Measurements from ENCODE around the gene AKAP11. TPM values are rescaled to one million over a fixed set of nuclear protein-coding genes. Genes with fewer than 3 reads are reported as not detected.

Gene AKAP11
- total and polyA plus RNA-seq, 2 of the 4 experiments (the other 2 are of a cell fraction): 8.0 to 19.7 TPM

DNA sequence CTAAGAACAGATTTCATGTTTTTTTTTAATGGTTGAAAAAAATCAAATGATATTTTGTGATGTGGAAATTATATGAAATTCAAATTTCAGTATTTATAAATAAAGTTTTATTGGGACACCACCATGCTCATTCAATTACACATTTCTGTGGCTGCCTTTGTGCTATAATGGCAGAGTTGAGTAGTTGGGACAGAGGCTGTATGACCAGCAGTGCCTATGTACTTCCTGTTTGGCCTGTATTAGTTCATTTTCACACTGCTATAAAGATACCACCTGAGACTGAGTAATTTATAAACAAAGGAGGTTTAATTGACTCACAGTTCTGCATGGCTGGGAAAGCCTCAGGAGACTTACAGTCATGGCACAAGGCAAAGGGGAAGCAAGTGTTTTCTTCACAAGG lies 33.6 kb downstream of the AKAP11 start:
- Histone ChIP-seq H3K4me2 (ENCODE audit: low read depth, low read length) (no peak overlapping the region), H3K4me3 (ENCODE audit: insufficient read depth, low read depth, low read length) (no peak overlapping the region), H4K8ac (ENCODE audit: low read depth in 2 of 2, low read length in 2 of 2) (no peak overlapping the region), H3K36me3 (ENCODE audit: control insufficient read depth, insufficient read depth, low read length) (peaks cover 21% of the 10 kb centered on the region), H3K56ac (ENCODE audit: extremely low read depth, insufficient read depth, low read length) (no peak overlapping the region), H3K4ac (ENCODE audit: low read depth, low read length) (no peak overlapping the region), H2AK9ac (replicated peaks; ENCODE audit: low read depth, low read length, poor library complexity) (no peak overlapping the region), H4K91ac (ENCODE audit: insufficient read depth, low read depth, low read length) (no peak overlapping the region), H3K18ac (ENCODE audit: low read depth, low read length) (no peak overlapping the region), H3K23ac (ENCODE audit: low read depth, low read length) (no peak overlapping the region), H3K9me1 (ENCODE audit: insufficient read depth, low read length) (peaks cover 3% of the 10 kb centered on the region; the same call in 1 of the 2 replicates), H3K9me3 (ENCODE audit: control insufficient read depth, insufficient read depth, low read length) (no peaks in the 10 kb centered on the region), H3K9ac (ENCODE audit: low read depth, low read length) (no peak overlapping the region), H2AK5ac (ENCODE audit: low read depth, low read length) (no peak overlapping the region), H2BK15ac (ENCODE audit: low read depth, low read length) (no peak overlapping the region), H2BK120ac (ENCODE audit: low read depth, low read length) (no peak overlapping the region), H2BK5ac (ENCODE audit: low read depth, low read length, poor library complexity, severe bottlenecking) (no peak overlapping the region), H4K5ac (ENCODE audit: low read depth, low read length) (no peak overlapping the region), H3K14ac (replicated peaks; ENCODE audit: low read depth, low read length) (no peak overlapping the region), H2BK20ac (ENCODE audit: low read depth, low read length) (no peak overlapping the region), H2AFZ (replicated peaks; ENCODE audit: low read length, poor library complexity) (no peak overlapping the region), H3K27me3 (ENCODE audit: control insufficient read depth, insufficient read depth, low read length) (no peaks in the 10 kb centered on the region), H3K79me1 (ENCODE audit: low read depth in 1 of 2, low read length in 2 of 2) (peaks cover 0 to 3% of the 10 kb centered on the region in 2 experiments; a peak in 1 of 4 replicates), H3K27ac (ENCODE audit: insufficient read depth, low read length) (no peak overlapping the region), H4K20me1 (ENCODE audit: insufficient read depth, low read length) (no peaks in the 10 kb centered on the region), H3K4me1 (ENCODE audit: control insufficient read depth, insufficient read depth, low read length) (no peaks in the 10 kb centered on the region)
- POLR2A ChIA-PET (ENCODE audit: unreplicated experiment): no interaction called here
- TF ChIP-seq BHLHE40 (IDR thresholded peaks at IDR 0.05; ENCODE audit: low read depth, low read length): no peak
- no peak for TF ChIP-seq FOS (IDR thresholded peaks at IDR 0.05; ENCODE audit: low read depth, low read length)
- TF ChIP-seq MXI1 (IDR thresholded peaks at IDR 0.05; ENCODE audit: borderline replicate concordance, low read depth, low read length): no peak
- TF ChIP-seq, protein P1, sequence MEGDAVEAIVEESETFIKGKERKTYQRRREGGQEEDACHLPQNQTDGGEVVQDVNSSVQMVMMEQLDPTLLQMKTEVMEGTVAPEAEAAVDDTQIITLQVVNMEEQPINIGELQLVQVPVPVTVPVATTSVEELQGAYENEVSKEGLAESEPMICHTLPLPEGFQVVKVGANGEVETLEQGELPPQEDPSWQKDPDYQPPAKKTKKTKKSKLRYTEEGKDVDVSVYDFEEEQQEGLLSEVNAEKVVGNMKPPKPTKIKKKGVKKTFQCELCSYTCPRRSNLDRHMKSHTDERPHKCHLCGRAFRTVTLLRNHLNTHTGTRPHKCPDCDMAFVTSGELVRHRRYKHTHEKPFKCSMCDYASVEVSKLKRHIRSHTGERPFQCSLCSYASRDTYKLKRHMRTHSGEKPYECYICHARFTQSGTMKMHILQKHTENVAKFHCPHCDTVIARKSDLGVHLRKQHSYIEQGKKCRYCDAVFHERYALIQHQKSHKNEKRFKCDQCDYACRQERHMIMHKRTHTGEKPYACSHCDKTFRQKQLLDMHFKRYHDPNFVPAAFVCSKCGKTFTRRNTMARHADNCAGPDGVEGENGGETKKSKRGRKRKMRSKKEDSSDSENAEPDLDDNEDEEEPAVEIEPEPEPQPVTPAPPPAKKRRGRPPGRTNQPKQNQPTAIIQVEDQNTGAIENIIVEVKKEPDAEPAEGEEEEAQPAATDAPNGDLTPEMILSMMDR (conservative IDR thresholded peaks at IDR 0.05; ENCODE audit: low read depth, low read length): no peak
- TF ChIP-seq RFX5 (IDR thresholded peaks at IDR 0.05; ENCODE audit: low read depth, low read length): no peak
- TF ChIP-seq NFE2L2 (IDR thresholded peaks at IDR 0.05; ENCODE audit: low read depth, low read length): no peak
- no peak for TF ChIP-seq RCOR1 (IDR thresholded peaks at IDR 0.05; ENCODE audit: insufficient replicate concordance, low read length)
- no peak for TF ChIP-seq CEBPB (IDR thresholded peaks at IDR 0.05; ENCODE audit: low read depth, low read length)
- no peak for TF ChIP-seq SMC3 (IDR thresholded peaks at IDR 0.05; ENCODE audit: low read depth, low read length)
- TF ChIP-seq, protein P2, sequence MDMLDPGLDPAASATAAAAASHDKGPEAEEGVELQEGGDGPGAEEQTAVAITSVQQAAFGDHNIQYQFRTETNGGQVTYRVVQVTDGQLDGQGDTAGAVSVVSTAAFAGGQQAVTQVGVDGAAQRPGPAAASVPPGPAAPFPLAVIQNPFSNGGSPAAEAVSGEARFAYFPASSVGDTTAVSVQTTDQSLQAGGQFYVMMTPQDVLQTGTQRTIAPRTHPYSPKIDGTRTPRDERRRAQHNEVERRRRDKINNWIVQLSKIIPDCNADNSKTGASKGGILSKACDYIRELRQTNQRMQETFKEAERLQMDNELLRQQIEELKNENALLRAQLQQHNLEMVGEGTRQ (IDR thresholded peaks at IDR 0.05; ENCODE audit: low read depth, low read length): no peak
- no peak for TF ChIP-seq MAZ (IDR thresholded peaks at IDR 0.05; ENCODE audit: borderline replicate concordance, low read depth, low read length)
- TF ChIP-seq MAFK (IDR thresholded peaks at IDR 0.05; ENCODE audit: low read depth, low read length): no peak
- TF ChIP-seq, protein P3, sequence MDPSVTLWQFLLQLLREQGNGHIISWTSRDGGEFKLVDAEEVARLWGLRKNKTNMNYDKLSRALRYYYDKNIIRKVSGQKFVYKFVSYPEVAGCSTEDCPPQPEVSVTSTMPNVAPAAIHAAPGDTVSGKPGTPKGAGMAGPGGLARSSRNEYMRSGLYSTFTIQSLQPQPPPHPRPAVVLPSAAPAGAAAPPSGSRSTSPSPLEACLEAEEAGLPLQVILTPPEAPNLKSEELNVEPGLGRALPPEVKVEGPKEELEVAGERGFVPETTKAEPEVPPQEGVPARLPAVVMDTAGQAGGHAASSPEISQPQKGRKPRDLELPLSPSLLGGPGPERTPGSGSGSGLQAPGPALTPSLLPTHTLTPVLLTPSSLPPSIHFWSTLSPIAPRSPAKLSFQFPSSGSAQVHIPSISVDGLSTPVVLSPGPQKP (IDR thresholded peaks at IDR 0.05; ENCODE audit: borderline replicate concordance, low read depth, low read length): no peak
- TF ChIP-seq POLR2A (IDR thresholded peaks at IDR 0.05; ENCODE audit: low read depth, low read length): no peak
- TF ChIP-seq CHD1 (IDR thresholded peaks at IDR 0.05; ENCODE audit: low read depth, low read length): no peak
- no peak for TF ChIP-seq RAD21 (IDR thresholded peaks at IDR 0.05; ENCODE audit: low read length)
- dilution Hi-C loops (cut with HindIII; ENCODE audit: low sequenced_read_pairs, unreplicated experiment) (no loop called here), intact Hi-C loops (cut with micrococcal nuclease) (no loop called here), in situ Hi-C loops (cut with MboI; ENCODE audit: low sequenced_read_pairs) (no loop called here)
- DNase-seq (peak; percentile 2), ATAC-seq (ENCODE audit: low read depth) (no peak)
- no TSS peak for BruUV-seq (replicated peaks)
- CTCF ChIA-PET: no interaction called here

Measured in IMR-90 (cell line).